ENCODE results near the gene BTF3. TPM values are rescaled to one million over a fixed set of nuclear protein-coding genes. Genes with fewer than 3 reads are reported as not detected.

The BTF3 gene
- total and polyA plus RNA-seq, 9 of the 15 experiments (the other 6 are each of a cell fraction or from before 2014, with no cell fraction given): 534 to 1,637 (median 848) TPM

DNA sequence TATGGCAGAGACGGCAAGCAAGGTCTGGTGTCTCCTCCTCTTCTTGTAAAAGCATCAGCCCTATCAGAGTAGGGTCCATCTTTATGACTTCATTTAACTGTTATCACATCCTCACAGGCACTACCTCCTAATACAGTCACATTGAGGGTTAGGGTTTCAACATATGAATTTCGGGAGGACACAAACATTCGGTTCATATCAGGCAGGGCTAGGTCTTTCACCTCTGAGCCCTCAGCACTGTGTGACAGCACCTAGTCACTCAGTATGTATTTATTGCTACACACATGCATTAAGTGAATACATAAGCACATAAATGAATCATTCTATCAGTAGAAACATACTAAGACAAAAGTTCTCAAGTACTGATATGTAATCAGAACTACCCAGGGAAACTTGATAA lies 9.4 kb upstream of the BTF3 start (continued):
- TF ChIP-seq, protein P1, sequence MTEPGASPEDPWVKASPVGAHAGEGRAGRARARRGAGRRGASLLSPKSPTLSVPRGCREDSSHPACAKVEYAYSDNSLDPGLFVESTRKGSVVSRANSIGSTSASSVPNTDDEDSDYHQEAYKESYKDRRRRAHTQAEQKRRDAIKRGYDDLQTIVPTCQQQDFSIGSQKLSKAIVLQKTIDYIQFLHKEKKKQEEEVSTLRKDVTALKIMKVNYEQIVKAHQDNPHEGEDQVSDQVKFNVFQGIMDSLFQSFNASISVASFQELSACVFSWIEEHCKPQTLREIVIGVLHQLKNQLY (CRISPR knock-in tag; conservative IDR thresholded peaks at IDR 0.05): no peak
- TF ChIP-seq TEAD4 (IDR thresholded peaks at IDR 0.05; ENCODE audit: low read length) (peak; percentile 89), TEAD4 (CRISPR knock-in tag; IDR thresholded peaks at IDR 0.05; ENCODE audit: borderline replicate concordance) (no peak), CREBBP (IDR thresholded peaks at IDR 0.05; ENCODE audit: low read depth, low read length) (no peak), ZNF75A (CRISPR knock-in tag; IDR thresholded peaks at IDR 0.05) (no peak), POU5F1 (IDR thresholded peaks at IDR 0.05; ENCODE audit: borderline replicate concordance, low read depth, low read length, partially characterized antibody) (no peak), ZNF239 (CRISPR knock-in tag; IDR thresholded peaks at IDR 0.05) (no peak), SUPT5H (IDR thresholded peaks at IDR 0.05) (no peak), FOXJ3 (CRISPR knock-in tag; IDR thresholded peaks at IDR 0.05) (no peak), NCOA2 (IDR thresholded peaks at IDR 0.05; ENCODE audit: partially characterized antibody in 2 of 2) (no peak), RBM15 (IDR thresholded peaks at IDR 0.05; ENCODE audit: insufficient read depth, low read length) (no peak), SREBF1 (IDR thresholded peaks at IDR 0.05; ENCODE audit: borderline replicate concordance, low read depth, low read length) (no peak), ZNF143 (CRISPR knock-in tag; IDR thresholded peaks at IDR 0.05) (no peak), CBX5 (IDR thresholded peaks at IDR 0.05; ENCODE audit: borderline replicate concordance, low read depth) (no peak), ZNF444 (CRISPR knock-in tag; IDR thresholded peaks at IDR 0.05) (no peak), SAFB2 (IDR thresholded peaks at IDR 0.05; ENCODE audit: borderline replicate concordance, low read depth, low read length, severe bottlenecking) (no peak), ZNF584 (CRISPR knock-in tag; IDR thresholded peaks at IDR 0.05; ENCODE audit: low read depth) (no peak), EP400 (IDR thresholded peaks at IDR 0.05) (0 out of 2 replicates have a peak, but pooled peaks have one; percentile 31), CCNT2 (IDR thresholded peaks at IDR 0.05; ENCODE audit: borderline replicate concordance, extremely low read depth, insufficient read length, low read depth, low read length) (no peak), HEY1 (CRISPR knock-in tag; IDR thresholded peaks at IDR 0.05; ENCODE audit: borderline replicate concordance) (no peak), CEBPB (tag; IDR thresholded peaks at IDR 0.05) (peak; percentile 93)
- TF ChIP-seq, protein P2, sequence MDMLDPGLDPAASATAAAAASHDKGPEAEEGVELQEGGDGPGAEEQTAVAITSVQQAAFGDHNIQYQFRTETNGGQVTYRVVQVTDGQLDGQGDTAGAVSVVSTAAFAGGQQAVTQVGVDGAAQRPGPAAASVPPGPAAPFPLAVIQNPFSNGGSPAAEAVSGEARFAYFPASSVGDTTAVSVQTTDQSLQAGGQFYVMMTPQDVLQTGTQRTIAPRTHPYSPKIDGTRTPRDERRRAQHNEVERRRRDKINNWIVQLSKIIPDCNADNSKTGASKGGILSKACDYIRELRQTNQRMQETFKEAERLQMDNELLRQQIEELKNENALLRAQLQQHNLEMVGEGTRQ (CRISPR knock-in tag; IDR thresholded peaks at IDR 0.05): no peak
- TF ChIP-seq, protein P3, sequence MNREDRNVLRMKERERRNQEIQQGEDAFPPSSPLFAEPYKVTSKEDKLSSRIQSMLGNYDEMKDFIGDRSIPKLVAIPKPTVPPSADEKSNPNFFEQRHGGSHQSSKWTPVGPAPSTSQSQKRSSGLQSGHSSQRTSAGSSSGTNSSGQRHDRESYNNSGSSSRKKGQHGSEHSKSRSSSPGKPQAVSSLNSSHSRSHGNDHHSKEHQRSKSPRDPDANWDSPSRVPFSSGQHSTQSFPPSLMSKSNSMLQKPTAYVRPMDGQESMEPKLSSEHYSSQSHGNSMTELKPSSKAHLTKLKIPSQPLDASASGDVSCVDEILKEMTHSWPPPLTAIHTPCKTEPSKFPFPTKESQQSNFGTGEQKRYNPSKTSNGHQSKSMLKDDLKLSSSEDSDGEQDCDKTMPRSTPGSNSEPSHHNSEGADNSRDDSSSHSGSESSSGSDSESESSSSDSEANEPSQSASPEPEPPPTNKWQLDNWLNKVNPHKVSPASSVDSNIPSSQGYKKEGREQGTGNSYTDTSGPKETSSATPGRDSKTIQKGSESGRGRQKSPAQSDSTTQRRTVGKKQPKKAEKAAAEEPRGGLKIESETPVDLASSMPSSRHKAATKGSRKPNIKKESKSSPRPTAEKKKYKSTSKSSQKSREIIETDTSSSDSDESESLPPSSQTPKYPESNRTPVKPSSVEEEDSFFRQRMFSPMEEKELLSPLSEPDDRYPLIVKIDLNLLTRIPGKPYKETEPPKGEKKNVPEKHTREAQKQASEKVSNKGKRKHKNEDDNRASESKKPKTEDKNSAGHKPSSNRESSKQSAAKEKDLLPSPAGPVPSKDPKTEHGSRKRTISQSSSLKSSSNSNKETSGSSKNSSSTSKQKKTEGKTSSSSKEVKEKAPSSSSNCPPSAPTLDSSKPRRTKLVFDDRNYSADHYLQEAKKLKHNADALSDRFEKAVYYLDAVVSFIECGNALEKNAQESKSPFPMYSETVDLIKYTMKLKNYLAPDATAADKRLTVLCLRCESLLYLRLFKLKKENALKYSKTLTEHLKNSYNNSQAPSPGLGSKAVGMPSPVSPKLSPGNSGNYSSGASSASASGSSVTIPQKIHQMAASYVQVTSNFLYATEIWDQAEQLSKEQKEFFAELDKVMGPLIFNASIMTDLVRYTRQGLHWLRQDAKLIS (CRISPR knock-in tag; IDR thresholded peaks at IDR 0.05): no peak
- TF ChIP-seq, protein P4, sequence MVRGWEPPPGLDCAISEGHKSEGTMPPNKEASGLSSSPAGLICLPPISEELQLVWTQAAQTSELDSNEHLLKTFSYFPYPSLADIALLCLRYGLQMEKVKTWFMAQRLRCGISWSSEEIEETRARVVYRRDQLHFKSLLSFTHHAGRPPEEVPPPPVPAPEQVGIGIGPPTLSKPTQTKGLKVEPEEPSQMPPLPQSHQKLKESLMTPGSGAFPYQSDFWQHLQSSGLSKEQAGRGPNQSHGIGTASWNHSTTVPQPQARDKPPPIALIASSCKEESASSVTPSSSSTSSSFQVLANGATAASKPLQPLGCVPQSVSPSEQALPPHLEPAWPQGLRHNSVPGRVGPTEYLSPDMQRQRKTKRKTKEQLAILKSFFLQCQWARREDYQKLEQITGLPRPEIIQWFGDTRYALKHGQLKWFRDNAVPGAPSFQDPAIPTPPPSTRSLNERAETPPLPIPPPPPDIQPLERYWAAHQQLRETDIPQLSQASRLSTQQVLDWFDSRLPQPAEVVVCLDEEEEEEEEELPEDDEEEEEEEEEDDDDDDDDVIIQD (CRISPR knock-in tag; IDR thresholded peaks at IDR 0.05): no peak
